Activated naive CD8-positive, alpha-beta T cell treated with anti-CD3 and anti-CD28 coated beads, Interleukin-2, amount 50 U/mL, for 16 hours (primary cell): Measurements from ENCODE around the gene RNF39.
"Not testable (repeated sequence)": the region's sequence is repeated elsewhere in the genome, so short reads cannot be mapped to it uniquely, and the experiment has no call there.

ENCODE experiments used
- DNase-seq: peaks from one replicate; pipeline ENCODE4 v3.0.0-alpha.2; 2020; ENCODE audit warnings: low read depth, low spot score

The RNF39 gene, protein sequence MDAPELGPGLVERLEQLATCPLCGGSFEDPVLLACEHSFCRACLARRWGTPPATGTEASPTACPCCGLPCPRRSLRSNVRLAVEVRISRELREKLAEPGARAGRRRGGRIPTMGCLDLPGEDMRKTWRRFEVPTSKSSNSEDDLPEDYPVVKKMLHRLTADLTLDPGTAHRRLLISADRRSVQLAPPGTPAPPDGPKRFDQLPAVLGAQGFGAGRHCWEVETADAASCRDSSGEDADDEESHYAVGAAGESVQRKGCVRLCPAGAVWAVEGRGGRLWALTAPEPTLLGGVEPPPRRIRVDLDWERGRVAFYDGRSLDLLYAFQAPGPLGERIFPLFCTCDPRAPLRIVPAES

DNA sequence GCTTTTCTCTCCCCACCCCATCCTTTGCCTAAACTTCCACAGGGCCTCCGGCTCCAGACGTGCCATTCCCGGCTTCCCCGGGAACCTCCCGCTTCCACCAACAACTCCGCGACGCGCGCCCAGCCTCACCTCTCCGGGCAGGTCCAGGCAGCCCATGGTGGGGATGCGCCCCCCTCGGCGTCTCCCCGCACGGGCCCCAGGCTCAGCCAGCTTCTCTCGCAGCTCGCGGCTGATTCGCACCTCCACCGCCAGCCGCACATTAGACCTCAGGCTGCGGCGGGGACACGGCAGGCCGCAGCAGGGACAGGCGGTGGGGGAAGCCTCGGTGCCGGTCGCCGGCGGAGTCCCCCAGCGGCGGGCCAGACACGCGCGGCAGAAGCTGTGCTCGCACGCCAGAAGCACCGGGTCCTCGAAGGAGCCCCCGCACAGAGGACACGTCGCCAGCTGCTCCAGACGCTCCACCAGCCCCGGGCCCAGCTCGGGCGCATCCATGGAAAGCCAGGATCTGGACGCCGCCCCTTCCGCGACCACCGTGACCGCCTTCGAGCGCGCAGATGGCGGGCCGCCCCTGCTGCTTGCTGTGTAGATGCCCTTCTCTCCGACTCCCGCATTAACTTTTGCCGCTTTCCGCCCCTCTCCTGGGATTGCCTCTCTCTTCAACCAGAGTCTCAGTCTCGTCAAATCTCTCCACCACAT is at the start of gene RNF39:
RNF39 (minus strand) TSS at position 676 of the 696 bp plus-strand sequence; CDS start at position 492, 184 bp downstream.
- DNase-seq = no peak

DNA sequence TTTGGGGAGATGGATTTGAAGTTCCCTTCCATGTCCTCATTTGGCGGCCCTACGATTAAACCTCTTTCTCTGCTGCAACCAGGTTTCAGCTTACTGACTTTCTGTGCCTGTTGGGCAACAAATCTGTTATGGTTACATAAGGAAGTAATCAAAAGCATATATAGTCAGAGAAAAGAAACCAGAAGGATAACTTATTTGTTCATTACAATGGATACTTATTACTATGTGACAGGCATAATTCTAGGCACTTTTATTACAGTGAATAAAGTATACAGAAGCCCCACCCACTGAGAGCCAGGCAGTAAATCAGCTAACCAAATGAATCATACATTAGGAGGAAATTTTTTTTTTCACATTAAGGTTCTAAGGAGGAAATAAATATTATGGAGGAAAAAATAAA is 46.9 kb upstream of the RNF39 start:
- no peak for DNase-seq

DNA sequence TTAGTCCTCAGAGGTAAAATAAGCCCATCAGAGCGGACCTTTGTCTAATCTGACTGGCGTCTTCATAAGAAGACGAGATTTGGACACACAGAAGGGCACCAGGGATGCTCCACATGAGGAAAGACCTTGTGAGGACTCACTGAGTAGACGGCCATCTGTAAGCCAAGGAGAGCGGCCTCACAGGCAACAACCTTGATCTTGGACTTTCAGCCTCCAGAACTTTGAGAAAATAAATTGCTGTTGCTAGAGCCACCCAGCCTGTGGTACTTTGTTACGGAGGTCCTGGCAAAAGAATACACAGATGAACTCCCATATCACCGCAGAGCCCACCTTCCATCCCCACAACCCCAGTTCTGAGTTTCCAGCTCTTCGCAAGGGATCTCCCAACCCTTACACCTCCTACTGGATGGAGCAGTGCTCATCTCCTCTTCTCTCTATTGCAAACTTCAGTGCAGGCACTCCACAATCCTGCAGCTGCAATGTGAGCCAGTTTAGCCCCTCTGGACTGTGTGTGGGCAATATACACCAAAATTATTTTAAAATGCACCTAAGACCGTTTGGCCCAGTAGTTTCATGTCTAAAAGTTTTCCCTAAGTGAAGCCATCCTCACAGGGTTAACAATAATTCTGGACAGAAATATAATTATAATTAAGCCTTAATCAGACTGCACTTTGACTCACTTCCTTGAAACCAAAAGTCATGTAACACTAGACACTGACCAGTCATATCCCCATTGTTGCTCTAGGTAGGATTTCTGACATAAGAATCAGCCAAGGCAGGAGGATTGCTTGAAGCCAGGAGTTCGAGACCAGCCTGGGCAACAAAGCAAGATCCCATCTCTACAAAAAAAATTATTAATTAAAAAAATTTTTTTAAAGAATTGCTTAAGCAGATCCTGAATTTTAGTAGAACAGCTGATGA is 46.1 kb upstream of the RNF39 start:
- DNase-seq = no peak

DNA sequence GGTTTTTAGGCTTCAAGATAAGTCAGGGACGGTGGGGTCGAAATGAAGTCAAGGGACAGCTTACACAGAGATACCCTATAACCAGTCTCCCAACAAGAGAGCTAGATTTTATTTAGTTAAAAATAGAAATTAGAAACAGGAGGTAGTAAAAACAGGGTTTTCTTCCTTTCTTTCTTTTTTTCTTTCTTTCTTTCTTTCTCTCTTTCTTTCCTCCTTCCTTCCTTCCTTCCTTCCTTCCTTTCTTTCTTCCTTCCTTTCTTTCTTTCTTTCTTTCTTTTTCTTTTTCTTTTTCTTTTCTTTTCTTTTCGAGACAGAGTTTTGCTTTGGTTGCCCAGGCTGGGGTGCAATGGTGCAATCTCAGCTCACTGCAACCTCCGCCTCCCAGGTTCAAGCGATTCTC is 43.1 kb upstream of the RNF39 start:
- not testable (repeated sequence) for DNase-seq

DNA sequence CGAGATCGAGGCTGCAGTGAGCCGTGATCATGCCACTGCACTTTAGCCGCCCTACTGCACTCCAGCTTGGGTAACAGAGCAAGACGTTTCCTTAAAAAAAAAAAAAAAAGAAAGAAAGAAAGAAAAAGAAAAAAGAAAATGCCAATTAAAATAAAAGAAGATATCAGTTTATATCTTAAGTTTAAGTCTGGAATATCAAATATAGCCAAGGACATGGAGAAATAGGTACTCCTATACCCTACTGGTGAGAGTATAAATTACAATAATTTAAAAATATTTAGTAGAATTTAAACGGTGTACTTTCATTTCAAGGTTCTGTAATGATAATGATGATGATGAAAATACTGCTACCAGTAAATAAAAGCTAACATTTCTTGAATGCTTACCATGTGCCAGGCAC is 41.2 kb upstream of the RNF39 start:
- no peak for DNase-seq

DNA sequence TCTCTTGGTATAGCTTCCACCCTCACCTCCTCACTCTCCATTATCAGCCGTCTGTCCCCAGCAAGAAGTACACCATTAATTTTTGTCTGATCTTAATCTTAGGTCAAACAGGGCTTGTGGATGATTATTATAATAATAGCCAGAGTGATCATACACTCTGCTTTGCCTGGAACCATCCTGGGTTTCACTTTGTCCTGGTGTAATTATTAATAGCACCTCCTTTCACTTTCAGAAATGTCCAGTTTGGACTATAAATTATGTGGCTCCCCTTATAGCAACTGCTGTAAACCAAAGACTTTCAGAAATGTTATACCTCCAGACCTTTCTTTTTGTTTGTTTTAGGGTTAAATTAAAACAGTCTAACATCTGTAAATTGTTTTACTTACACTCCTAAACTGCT is 38.3 kb upstream of the RNF39 start:
- DNase-seq = no peak

DNA sequence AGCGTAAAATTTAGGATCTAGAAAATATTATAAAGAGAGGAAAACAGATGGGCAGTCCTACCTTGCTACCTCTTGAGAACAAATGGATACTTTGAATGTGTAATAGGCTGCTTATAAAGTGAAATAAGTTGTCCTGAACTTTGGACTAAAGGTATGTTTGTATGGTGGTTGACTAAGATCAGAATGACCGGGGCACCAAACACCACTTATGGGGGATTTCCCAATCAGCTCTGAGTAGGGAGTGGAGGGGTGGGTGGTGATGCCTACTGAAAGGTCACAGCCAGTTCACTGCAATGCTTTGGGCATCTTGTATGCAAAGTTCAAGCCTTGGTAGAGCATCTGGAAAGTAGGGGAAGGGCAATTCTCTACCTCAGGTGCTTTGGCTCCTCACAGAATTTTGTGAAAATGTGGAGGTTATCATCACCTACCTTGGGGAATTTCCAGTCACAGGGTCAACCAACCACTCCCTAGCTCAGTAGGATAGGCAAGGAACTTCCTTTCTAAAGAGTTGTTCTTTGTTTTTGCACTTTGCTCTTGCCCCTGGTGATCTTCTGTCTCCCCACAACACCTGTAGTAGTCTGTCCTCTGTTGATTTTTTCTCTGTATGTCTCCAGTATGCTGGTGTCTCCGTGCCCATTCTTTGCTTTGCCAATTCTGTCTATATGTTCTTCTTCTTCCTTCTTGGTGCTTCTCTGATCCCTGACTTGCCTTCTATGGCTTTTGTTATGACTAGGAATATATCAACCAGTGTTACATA is 37.6 kb upstream of the RNF39 start, which contains the start of gene TRIM31:
TRIM31 (minus strand) TSS at position 88 of the 757 bp plus-strand sequence. CDS start 285 bp downstream, outside the sequence.
- no peak for DNase-seq

DNA sequence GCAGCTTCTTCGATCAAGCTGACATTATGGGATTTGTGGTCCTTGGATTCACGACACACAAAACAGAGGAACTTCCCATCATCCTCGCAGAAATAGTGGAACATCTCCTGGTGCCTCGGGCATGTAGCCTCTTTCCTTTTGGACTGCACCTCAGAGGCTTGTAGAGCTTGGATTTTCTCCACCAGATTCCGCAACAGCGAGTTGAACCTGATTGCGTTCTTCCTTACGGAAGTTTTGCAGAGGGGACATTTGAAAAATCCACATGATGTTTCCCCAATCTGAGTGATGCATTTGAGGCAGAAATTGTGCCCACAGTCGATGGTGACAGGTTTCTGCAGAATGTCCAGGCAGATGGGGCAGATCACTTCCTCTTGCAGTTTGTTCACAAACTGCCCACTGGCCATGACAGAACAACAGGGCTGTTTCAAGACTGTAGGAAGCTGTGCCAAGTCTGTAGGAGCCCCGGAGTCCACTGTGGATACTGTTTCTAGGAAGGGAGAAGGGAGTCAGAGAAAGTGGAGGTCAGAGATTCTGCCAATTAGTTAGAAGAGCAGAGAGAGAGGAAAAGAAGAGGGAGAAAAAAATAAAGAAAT is 36.9 kb upstream of the RNF39 start:
- DNase-seq = no peak

DNA sequence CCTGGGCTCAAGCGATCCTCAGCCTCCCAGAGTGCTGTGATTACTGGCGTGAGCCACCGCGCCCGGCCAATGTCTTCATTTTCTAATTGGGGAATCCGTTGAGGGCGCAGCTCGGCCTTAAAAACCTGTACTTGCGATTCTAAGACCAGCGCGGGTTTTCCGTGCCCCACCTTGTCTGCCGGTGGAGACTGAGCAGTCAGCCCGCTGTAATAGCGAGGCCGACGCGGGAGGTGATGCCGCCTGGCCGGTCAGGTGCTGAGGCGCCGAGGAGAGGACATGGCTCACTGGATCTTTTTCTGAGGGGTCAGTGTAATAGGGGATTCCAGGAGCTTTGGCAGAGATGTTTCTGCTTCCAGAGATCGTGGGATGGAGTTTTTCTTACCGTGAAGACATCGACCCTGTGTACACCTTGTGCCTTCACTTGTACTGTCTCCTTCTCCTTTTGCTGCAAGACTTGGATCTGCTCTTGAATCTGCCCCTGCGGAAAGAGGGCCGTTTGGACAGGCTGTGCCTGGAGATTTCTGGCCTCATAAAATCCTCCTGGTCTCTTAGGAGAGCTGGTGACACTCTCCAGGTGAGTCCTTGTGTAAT is 35.8 kb upstream of the RNF39 start:
- DNase-seq = no peak

DNA sequence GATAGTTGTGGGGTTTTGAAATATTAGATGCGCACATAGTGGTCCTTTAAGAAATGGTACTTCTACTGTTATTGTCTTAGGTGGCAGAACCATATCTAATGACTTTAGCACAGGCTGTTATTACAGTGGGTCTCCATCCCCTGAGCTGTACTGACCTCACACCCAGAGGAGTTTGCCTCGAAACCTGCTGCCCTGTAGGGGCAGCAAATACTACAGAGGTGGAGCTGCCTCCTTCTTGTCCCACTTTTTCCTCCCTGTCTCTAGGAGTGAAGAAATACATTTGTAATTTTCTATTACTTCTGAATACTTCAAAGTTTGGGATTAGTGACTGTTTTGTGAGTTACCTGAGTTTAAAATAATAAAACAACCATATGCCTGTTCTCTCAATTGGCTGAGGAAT is 29.1 kb upstream of the RNF39 start:
- no peak for DNase-seq

DNA sequence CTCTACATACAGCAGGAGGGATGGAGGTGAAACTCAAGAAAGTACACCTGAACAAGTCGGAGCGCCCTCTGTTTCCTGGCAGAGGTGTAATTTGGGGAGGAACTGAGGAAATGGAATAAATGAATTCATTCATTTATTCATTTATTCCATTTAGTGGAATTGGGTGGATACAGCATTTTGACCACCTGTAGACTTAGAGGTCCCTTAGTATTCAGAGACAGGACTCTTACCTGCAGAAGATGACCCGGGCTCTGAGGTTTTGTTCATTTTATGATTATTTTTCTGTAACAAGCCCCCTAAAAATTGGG is 28.3 kb upstream of the RNF39 start:
- no peak for DNase-seq

DNA sequence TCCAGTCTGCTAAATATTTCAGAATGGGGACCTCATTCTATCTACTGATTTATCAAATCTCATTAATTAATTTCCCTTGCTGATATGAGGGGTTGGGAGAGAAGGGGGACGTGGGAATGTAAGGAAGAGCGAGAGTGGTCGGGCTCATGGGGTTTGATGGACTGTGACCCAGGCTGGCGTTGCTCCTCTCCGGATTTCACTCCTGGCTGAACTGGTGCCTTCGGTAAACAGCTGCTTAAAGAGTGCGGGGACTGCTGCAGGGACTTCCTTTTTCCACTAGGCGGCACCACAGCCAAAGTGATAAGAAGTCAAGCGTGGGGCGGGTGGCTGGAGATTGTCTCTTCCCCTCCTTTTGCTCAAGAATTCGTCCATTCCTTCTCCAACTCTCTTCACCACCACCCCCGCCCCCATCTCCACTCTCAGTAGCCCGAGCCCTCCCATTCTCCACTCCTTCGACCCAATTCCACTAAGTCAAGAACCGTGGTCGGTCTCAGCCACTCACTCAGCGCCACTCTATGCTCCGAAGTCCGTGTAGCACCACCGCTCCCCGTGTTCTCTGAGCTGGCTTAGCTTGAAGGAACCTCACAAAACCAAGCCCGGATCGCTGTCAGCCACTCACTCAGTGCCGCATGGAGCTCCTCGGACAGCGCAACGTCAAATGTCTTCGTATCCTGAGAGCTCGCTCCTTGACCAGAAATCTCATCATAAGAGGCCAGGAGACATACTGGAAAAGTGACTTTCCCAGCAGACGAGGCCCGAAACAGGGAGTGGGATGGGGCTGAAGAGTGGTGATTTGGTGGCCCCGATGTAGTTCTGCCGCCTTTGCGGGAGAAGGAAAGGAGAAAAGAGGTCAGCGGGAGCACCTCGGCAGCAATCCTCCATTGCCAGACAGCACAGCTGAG is 27.7 kb upstream of the RNF39 start:
- peak; percentile 67 for DNase-seq

DNA sequence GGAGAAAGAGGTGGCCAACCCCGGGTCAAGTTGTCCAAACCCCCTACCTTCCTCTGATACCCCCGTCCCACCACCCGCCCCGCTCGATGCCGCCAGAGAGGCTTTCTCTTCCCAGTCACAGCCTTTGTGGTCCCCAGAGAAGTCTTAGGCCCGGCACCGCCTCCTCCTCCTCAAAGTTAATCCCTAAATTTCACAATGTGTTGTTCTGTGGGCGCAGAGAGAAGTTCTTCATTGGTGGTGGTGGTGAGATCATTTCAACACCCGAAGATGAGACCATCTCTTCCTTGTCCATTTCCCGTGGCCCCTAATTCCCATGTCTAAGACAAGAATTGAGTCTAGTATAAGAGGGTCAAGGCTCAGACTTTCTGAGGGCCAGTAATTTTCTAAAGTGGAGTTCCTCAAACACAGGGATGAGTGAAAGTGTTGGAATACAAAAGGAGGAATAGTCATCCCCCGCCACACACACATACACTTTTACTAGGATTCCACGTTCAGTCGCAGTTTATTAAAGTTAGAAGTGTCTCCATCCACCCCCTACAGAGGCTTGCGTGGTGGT is 26.9 kb upstream of the RNF39 start:
- no peak for DNase-seq

DNA sequence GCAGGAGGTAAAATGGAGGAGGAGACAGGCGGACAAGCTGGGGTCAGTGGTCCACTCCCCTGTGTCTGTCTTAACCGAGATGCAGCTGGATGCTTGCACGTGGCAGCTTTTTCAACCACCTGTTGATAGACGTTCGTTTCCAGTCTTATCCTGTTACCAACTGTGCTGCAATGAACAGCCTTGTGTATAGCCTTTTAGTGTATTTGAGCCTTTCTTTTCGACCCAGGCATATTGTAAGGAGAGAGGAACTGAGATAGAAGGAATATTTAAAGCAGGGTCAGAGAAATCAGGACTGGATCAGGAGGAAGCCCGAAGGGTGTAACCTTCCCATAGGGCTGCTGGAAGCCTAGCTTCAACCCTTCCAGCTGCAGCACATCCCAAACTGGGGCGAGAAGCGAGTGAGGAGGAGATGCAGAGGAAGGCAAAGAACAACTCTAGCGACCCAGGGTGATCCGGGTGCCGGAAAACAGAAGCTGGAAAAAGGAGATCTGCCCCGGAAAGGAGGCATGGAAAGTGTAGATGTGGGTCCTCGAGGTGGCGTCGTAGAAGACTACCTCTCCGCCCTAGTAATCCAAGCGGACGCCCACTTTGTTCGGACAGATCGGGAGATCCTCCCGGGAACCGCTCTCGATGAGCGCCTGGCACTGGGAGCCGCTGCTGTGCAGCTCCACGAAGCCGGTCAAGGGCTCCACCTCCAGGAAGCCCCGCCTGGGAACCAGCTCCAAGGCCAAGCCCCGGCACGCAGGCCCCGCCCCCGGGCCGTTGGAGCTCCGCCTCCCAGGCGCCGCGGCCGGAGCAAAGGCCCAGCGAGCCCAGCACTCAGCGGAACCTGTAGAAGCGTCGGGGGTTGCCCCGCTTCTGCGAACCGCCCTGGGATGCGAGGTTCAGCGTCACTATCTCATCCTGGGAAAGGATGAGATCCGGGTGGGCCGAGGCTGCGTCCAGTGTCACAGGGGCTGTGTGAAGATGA is 26.2 kb upstream of the RNF39 start:
- peak; percentile 26 for DNase-seq

DNA sequence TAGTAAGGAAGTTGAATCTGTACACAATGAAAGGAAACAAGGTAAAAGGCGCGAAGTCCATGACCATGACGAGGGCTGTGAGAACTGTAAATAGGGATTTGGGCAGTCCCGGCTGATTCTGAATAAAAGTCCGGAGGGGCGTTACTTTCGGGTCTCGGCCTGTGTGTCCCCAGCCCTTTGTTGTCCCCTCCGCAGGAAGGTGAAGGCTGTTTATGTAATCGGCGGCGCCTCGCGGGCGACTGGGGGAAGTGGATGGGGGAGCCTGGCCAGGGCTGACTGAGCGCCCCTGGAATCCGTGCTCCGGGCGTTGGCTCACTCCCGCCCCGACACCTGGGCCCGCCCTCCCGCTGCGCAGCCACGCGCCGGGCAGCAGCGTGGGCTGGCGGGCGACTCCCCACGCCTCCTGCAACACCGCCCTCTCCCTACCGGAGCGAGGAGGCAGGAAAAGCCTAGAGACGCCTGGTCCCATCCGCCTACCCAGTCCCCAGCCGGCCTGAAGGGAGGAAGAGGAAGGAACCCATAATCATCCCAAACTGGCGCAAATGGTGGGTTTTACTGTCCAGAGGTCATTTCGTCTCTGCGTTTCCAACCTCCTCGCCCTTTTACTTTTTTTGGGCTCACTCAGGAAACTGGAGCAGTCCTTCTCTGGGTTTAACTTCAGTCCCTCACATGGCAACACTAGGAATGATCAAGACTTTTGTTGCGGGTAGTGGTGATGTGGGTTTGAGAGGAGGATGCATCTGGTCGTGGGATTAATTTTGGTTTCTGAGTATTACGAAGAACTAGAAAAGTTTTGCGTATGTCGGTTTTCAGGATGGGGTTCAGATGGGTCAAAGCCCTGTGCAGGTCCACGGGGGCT is 25.2 kb upstream of the RNF39 start:
- no peak for DNase-seq

DNA sequence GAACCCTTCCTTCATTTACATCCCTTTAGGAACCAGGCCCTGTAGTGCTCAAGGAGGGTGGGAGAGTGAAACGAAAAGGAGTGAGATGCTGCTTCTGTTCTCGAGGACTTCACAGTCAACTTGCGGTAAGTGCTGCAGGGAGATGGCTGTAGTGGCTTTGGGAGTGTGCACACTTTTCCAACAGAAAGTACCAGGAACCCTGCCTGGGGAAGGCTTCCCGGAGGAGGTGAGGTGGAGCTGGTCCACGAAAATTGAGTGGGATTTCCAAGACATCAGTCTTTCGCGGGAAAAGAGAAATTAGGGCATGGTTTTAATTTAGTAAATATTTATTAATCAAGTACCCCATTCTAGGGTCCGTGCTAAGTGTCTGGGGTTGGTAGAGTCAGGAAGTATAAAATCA is 24.6 kb upstream of the RNF39 start:
- DNase-seq = no peak
